Stimulated activated CD8-positive, alpha-beta memory T cell treated with anti-CD3 and anti-CD28 coated beads, Interleukin-7, amount 100 ng/mL, for 24 hours (primary cell): ENCODE results near the gene SAFB.
A peak's percentile ranks its signal among the peaks of the same experiment; 100 is the strongest.

Experiments used
- DNase-seq: peaks from one replicate; pipeline ENCODE4 v3.0.0-alpha.2; 2020; ENCODE audit warnings: low read depth

The SAFB gene

DNA sequence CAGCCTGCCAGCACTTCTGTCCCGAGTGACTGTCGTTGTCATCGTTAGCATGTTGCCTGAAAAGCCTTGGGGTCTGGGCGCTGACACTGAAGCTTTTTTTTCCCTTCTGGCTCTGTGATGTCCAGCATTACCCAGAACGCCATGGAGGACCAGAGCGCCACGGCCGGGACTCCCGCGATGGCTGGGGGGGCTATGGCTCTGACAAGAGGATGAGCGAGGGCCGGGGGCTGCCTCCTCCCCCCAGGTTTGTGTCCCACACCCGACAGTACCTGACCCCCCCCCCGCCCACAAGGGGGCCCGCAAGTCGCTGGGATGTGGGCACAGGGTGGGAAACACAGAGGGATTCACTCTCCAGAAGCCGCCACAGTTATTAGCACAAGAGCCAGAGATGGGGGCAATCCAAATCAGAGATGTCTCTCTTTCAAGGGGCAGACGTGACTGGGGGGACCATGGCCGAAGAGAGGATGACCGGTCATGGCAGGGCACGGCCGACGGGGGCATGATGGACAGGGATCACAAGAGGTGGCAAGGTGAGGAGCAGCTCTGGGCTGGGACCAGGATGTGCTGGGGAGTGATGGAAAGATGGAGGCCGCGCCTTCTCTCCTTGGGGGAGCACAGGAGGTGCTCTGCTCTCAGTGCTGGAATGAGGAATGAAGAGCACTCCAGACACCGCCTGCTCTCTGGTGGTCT is 44.2 kb downstream of the SAFB start:
- no peak for DNase-seq

DNA sequence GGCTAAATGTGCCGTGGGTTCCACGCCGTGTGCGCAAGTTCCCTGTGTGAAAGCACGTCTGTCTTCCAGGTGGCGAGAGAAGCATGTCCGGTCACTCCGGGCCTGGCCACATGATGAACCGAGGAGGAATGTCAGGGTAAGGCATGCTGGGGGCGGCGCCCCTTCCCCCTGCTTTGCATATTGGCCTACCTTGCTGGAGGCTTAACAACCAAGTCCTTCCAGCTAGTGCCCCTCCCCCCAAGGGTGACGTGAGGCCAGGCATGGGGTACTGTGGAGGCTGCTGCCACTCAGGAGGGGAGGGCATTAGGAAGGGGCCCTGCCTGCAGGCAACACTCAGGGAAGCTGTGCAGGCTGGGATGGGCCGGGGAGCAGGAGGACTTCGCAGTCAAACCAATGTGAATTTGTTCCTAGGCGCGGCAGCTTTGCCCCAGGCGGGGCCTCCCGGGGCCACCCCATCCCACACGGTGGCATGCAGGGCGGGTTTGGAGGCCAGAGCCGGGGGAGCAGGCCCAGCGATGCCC is 44.9 kb downstream of the SAFB start:
- DNase-seq, result no peak

- DNase-seq, result no peak
Observed at GRCh38 chr19:5669212-5669611, 46.3 kb downstream of the SAFB start.

GRCh38 chr19:5671600-5671999 is 48.7 kb downstream of the SAFB start:
- DNase-seq, result no peak

GRCh38 chr19:5672708-5673459 is 50.0 kb downstream of the SAFB start:
- no peak for DNase-seq

DNA sequence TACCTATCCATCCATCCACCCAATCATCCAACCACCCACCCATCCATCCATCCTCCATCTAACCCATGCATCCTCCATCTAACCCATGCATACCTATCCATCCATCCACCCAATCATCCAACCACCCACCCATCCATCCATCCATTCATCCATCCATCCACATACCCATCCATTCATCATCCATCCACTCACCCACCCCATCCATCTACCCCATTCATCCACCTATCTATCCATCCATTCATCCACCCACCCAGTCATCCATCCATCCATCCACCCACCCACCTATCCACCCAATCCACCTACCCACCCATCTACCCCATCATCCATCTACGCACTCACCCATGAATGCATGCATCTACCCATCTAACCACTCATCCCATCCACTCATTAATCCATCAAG is 50.9 kb downstream of the SAFB start:
- DNase-seq, result no peak

DNA sequence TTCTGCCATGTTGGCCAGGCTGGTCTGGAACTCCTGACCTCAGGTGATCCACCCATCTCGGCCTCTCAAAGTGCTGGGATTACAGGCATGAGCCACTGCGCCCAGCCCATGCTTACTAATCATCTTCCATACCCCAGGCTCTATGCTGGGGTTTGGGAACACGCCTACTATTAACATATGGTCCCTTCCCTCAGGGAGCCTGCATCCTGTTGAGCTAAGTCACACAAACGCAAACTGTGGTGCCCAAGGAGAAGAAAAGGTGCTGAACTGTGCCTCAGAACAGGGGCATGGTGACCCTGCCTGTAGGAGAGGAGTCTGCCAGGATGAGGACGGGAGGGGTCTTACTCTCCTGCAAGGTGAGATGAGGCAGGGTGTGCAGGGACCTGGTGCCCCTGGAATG is 51.8 kb downstream of the SAFB start:
- no peak for DNase-seq

GRCh38 chr19:5676105-5676771 is 53.4 kb downstream of the SAFB start:
- DNase-seq, result no peak

DNA sequence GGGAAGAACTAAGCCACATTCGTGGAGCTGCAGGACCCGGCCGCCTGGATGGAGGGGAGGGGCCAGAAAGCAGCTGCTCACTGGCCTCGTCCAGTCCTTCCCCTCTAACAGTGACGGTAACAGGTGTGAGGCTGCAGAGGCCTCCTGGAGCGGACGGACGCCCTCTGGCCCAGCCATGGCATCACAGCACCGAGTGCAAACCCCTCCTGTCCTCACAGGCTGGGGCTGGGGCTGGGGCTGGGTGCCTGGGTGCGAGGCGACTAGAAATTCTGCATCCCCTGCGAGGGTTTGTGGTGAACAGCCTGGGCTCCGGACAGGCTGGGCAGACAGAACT is 53.9 kb downstream of the SAFB start:
- no peak for DNase-seq

- DNase-seq, result no peak
Observed at GRCh38 chr19:5677136-5677535, 54.3 kb downstream of the SAFB start.

- DNase-seq, result no peak
Observed at GRCh38 chr19:5677580-5677979, 54.7 kb downstream of the SAFB start.

- no peak for DNase-seq
Observed at GRCh38 chr19:5678071-5678718, 55.3 kb downstream of the SAFB start.

DNA sequence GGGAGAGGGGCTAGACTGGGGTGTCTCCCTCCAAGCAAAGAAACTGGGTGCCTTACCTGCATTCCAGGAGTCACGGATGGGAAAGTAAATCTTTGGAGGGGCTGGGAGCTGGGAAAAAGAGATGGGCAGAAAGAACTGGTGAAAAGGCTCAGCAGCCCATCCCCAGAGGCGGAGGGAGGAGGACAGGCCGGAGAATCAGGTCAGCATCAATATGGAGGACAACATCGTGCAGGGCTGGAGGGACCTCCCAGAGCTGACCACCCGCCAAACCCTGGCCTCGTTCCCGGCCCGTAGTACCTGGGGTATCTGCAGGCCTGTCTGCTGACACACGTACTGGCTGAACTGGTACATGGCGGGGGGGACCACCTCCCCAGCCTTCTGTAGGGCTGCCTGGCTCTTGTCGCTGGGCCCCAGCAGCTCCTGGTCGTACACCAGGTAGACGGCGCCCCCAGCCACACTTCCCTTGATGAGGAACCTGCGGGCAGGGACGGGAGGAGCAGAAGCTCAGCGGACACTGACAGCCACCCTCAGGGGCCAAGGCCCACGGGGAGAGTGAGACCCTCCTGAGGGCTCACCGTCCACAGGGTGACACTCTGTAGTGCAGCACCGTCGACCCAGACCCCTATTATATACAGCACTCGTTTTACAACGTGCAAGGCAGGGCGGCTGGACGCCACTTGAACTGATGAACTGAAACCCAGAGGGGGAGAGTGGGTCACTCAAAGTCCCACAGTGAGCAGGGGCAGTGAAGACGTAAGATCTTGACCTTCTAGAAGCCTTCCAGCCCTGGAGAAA is 56.6 kb downstream of the SAFB start:
- no peak for DNase-seq

DNA sequence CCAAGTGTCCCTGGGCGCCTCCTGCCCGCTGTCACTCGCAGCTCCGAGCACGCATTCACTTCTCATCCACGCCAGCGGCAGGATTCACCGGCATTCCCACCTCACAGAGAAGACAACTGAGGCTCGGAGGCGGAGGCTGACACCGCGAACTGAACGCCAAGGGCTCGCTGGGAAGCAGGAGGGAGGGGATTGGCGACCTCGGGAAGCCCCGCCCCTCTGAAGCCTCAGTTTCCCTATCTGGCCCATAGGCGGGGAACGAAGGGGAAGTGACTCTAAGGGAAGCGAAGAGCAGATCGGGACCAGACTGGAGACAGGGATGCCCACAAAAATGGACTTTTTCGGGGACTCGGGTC is 57.2 kb downstream of the SAFB start:
- DNase-seq, result no peak

DNA sequence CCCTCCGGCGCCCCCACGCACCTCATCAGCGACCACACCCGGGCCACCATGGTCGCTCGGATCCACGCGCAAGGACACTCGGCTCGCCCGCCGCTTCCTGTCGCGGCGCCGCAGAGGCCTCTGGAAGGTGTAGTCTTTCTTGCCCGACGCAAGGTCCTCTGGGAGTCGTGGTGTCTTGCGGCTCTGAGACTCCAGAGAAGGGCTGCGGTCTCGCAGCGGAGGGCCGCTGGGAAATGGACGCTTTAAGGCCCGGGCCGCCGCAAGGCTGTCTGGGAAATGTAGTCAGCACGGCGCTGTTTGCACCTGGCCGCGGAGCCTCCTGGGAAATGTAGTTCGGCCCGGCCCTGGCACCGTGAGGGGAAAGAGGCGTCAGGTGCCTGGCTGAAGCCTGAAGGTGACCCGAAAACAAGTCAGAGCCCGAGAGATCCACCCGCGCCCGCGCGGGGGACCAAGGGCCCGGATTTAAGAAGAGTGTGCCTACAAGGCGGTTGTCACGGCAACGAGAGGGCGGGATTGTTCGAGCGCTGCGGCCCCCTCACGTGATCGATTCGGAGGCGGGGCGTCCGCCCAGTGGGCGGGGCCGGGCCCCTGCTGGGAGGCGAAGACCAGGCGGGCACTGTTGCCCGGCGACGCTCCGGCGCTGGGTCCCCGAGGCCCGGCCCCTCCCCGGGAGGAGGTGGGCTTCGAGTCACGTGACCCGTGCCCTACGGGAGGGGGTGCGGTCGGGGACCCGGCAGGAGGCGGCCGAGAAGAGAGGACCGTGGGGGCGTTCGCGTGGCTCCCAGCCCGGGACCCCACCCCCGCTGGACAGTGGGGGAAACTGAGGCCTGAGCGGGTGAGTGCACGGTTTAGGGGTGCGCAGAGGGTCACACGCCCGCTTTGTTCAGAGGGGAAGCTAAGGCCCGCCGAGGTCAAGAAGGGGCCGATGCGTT is 57.8 kb downstream of the SAFB start, which contains the start of the genes HSD11B1L and MICOS13:
Gene HSD11B1L (plus strand): TSS at position 591 of the 932 bp plus-strand sequence. CDS start 3,806 bp downstream, outside the sequence.
Gene MICOS13 (minus strand): TSS at position 80 of the 932 bp plus-strand sequence. CDS start 30 bp downstream, at position 50.
- peak; percentile 95 for DNase-seq

DNA sequence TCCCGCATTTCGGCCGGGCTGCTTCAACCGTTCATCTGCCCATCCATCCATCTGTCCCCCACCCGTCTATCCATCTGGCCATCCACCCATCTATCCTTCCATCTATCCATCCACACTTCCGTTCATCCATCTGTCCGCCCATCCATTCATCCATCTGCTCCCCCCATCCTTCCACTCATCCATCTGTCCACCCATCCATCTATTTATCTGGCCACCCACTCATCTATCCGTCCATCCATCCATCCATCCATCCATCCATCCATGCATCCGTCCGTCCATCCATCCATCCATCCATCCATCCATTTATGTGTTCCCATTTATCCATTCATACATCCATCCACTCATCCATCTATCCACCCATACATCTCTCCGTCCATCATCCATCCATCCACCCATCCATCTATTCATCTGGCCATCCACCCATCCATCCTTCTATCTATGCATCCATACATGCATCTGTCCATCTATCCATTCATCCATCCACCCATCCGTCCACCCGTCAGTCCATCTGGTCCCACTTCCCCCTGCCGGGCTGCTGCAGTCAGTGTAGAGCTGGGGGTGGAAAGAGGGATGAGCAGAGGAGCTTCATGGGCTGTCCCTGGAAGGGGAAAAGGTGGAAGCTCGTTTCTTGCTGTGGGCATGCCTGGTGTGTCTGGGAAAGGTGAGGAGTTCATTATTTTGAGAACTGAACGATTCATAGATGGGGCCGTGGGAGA is 58.7 kb downstream of the SAFB start:
- DNase-seq, result no peak

DNA sequence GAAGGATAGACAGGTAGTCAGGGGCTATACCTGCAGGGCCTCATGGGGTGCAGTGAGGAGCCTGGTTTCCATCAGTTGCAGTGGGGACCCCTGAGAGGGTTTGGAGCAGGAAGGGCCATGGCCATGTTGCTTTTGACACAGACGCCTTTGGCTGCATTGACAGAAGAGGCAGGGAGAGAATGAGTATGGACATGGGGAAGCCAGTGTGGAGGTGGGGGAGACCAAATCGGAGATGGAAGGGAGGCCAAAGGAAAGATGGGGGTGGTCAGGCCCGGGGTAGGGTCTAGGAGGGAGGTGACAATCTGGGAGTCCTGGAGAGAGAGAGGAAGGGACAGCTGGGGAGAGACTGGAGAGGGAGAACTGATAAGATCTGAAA is 59.2 kb downstream of the SAFB start:
- DNase-seq, result no peak

- no peak for DNase-seq
Observed at GRCh38 chr19:5683177-5683886, 60.4 kb downstream of the SAFB start.
